ENCODE data around the gene STAG3.

GRCh38 chr7:100147278-100147677, 30.4 kb upstream of the STAG3 start:
- TF ChIP-seq ZNF565 (CRISPR knock-in tag; conservative IDR thresholded peaks at IDR 0.05; ENCODE audit: low read depth) (no peak), ZFP30 (CRISPR knock-in tag; IDR thresholded peaks at IDR 0.05) (no peak), BACH2 (CRISPR knock-in tag; IDR thresholded peaks at IDR 0.05; ENCODE audit: borderline replicate concordance) (no peak), ZNF70 (CRISPR knock-in tag; IDR thresholded peaks at IDR 0.05) (no peak), CSRNP3 (CRISPR knock-in tag; IDR thresholded peaks at IDR 0.05) (no peak), RARB (CRISPR knock-in tag; IDR thresholded peaks at IDR 0.05) (no peak), ZC3H10 (CRISPR knock-in tag; IDR thresholded peaks at IDR 0.05) (no peak), ZFP3 (CRISPR knock-in tag; IDR thresholded peaks at IDR 0.05) (no peak), ZNF8 (CRISPR knock-in tag; IDR thresholded peaks at IDR 0.05) (no peak), ARNTL (CRISPR knock-in tag; IDR thresholded peaks at IDR 0.05; ENCODE audit: borderline replicate concordance, low read depth) (no peak), GLIS3 (CRISPR knock-in tag; IDR thresholded peaks at IDR 0.05) (no peak)
